ENCODE results near the gene UBXN10. TPM values are rescaled to one million over a fixed set of nuclear protein-coding genes. Genes with fewer than 3 reads are reported as not detected.

The UBXN10 gene
- total and polyA plus RNA-seq, 7 donors = 0.04 to 0.48 (median 0.17) TPM

- no peaks in the 10 kb centered on the region for H3K36me3 ChIP-seq (ENCODE audit: insufficient read depth in 1 of 2, low read depth in 1 of 2)
- TF ChIP-seq CTCF (IDR thresholded peaks at IDR 0.05) = no peak
- no peaks in the 10 kb centered on the region for H3K4me1 ChIP-seq
- no peak for ATAC-seq
- H3K27me3 ChIP-seq (ENCODE audit: insufficient read depth in 3 of 3, low read length in 2 of 3) = peaks cover 0 to 28% (median 0%) of the 10 kb centered on the region in 3 donors
- no peaks in the 10 kb centered on the region for H3K9me3 ChIP-seq
- H3K4me3 ChIP-seq = no peak overlapping the region
- intact Hi-C loops (cut with DNase I) = loop anchor here in 1 of 2 donors (5.0 kb wide), 1 partner anchor 775 kb away; no protein-coding TSS in a partner anchor
- H3K27ac ChIP-seq = no peak overlapping the region
- no peak for DNase-seq
- WGBS, 3 donors = 67 to 79% (median 74%) methylated on average over 6 of the region's 6 CpGs
These were observed 51.8 kb downstream of the UBXN10 start for GRCh38 chr1:20237646-20238045.

DNA sequence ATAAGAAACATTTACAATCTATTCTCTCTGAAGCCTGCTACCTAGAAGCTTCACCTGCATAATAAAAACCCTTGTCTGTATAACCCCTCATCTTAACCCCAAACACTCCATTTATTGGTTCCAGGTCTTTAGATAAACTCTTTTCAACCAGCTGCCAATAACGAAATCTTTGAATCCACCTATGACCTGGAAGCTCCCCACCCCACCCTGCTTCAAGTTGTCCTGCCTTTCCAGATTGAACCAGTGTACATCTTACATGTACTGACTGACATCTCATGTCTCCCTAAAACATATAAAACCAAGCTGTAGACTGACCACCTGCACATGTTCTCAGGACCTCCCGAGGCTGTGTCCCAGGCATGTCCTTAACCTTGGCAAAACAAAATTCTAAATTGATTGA is 54.1 kb downstream of the UBXN10 start:
- Histone ChIP-seq H3K27me3 (ENCODE audit: insufficient read depth in 3 of 3, low read length in 2 of 3) (peaks cover 0 to 26% (median under 1%) of the 10 kb centered on the region in 3 donors), H3K4me1 (no peaks in the 10 kb centered on the region), H3K36me3 (ENCODE audit: insufficient read depth in 1 of 2, low read depth in 1 of 2) (no peaks in the 10 kb centered on the region), H3K9me3 (no peaks in the 10 kb centered on the region), H3K4me3 (no peak overlapping the region), H3K27ac (no peak overlapping the region)
- ATAC-seq = no peak
- TF ChIP-seq CTCF (IDR thresholded peaks at IDR 0.05) = no peak
- no peak for DNase-seq
- intact Hi-C loops (cut with DNase I) = no loop called here
- 72 to 81% (median 76%) methylated on average over 2 of the region's 2 CpGs for WGBS, 3 donors

- DNase-seq (no peak), ATAC-seq (no peak)
- no peak overlapping the region for H3K4me3 ChIP-seq
- H3K36me3 ChIP-seq (ENCODE audit: insufficient read depth in 1 of 2, low read depth in 1 of 2) = no peaks in the 10 kb centered on the region
- no peaks in the 10 kb centered on the region for H3K4me1 ChIP-seq
- H3K27ac ChIP-seq = no peak overlapping the region
- intact Hi-C loops (cut with DNase I) = no loop called here
- 75 to 87% (median 86%) methylated on average over 37 of the region's 37 CpGs for WGBS, 3 donors
- H3K9me3 ChIP-seq = no peaks in the 10 kb centered on the region
- H3K27me3 ChIP-seq (ENCODE audit: insufficient read depth in 3 of 3, low read length in 2 of 3) = peaks cover 0 to 26% (median 2%) of the 10 kb centered on the region in 3 donors
- TF ChIP-seq CTCF (IDR thresholded peaks at IDR 0.05) = no peak
These were observed 57.1 kb downstream of the UBXN10 start for GRCh38 chr1:20242890-20243479.

Other genes with a start within 250 kb of the UBXN10 start
- 10 to 100 TPM in 3 of 4 donors, 1 to 10 TPM in 1; 9.6 to 77.2 (median 22.7) TPM for gene PLA2G2A, start 206.5 kb upstream of the UBXN10 start, total RNA-seq
- gene PLA2G2A, start 206.5 kb upstream of the UBXN10 start, polyA plus RNA-seq = 100 to 1,000 TPM; 139 to 152 (median 139) TPM
- 1 to 10 TPM in 2 of 4 donors, not detected in 2; 1.1 to 1.2 TPM for gene PLA2G5, start 115.9 kb upstream of the UBXN10 start, total RNA-seq
- gene PLA2G5, start 115.9 kb upstream of the UBXN10 start, polyA plus RNA-seq = under 1 TPM; 0.43 to 0.53 (median 0.46) TPM
- gene PLA2G2D, start 66.6 kb upstream of the UBXN10 start, total RNA-seq = not detected
- not detected for gene PLA2G2D, start 66.6 kb upstream of the UBXN10 start, polyA plus RNA-seq
- gene PLA2G2F, start 46.8 kb upstream of the UBXN10 start, total RNA-seq = not detected
- under 1 TPM in 1 of 3 donors, not detected in 2; 0.03 TPM for gene PLA2G2F, start 46.8 kb upstream of the UBXN10 start, polyA plus RNA-seq
- not detected for gene PLA2G2C, start 422 bp downstream of the UBXN10 start, total RNA-seq
- not detected for gene PLA2G2C, start 422 bp downstream of the UBXN10 start, polyA plus RNA-seq
- gene VWA5B1, start 104.8 kb downstream of the UBXN10 start, total RNA-seq = under 1 TPM in 2 of 4 donors, not detected in 2; 0.12 to 0.17 TPM
- gene VWA5B1, start 104.8 kb downstream of the UBXN10 start, polyA plus RNA-seq = under 1 TPM in 1 of 3 donors, not detected in 2; under 0.01 TPM

All from psoas muscle (tissue), 8 donors.